B cell (primary cell): ENCODE measurements around the gene PINLYP. TPM values are rescaled to one million over a fixed set of nuclear protein-coding genes. Genes with fewer than 3 reads are reported as not detected.
A peak's percentile ranks its signal among the peaks of the same experiment; 100 is the strongest.

Experiments used
- ATAC-seq: fragments of 200-7000 bp; cut with Tn5 transposase; one replicate; pipeline ENCODE4 v1.10.0; 2021; ENCODE audit warnings: low read depth, mild to moderate bottlenecking, moderate number of reproducible peaks, moderate library complexity
- CTCF ChIA-PET: fragments of 350-600 bp; sonication (Branson Sonifier 250); formaldehyde crosslinking; loops from one replicate; lab custom pipeline; 2021; ENCODE audit warnings: antibody characterized with exemption, inconsistent platforms; lab: Charles Lee
- POLR2A ChIA-PET: fragments of 350-600 bp; sonication (Branson Sonifier 250); formaldehyde crosslinking; loops from one replicate; lab custom pipeline; 2021; ENCODE audit warnings: antibody characterized with exemption; lab: Charles Lee
- DNase-seq: peaks from one replicate; pipeline ENCODE4 v3.0.0; 2013
- H2AFZ ChIP-seq: 2 replicates; pipeline ENCODE4 v1.6.1; 2012; ENCODE audit warnings: mild to moderate bottlenecking, low read depth, low read length; ENCODE audit not compliant: insufficient read depth, poor library complexity, severe bottlenecking
- H3K27ac ChIP-seq, 2 donors: 1 replicate in 1 of 2; 2 replicates in 1 of 2; pipeline ENCODE4 v1.5.1; 2012 to 2013; ENCODE audit warnings: low read length in 2 of 2, mild to moderate bottlenecking in 2 of 2, moderate library complexity in 1 of 2
- H3K27me3 ChIP-seq, 4 experiments: fragments of 200-600 bp in 1 of 4; sonication (generic) in 1 of 4; replicated peaks in 1 of 4; 1 replicate in 2 of 4; 2 replicates in 2 of 4; pipeline versions ENCODE4 v1.6.1 to v1.7.0; 2013 to 2016; ENCODE audit warnings: low read length in 3 of 4, mild to moderate bottlenecking in 2 of 4, mixed read lengths in 1 of 4, moderate library complexity in 1 of 4; ENCODE audit not compliant: insufficient read depth in 4 of 4, control insufficient read depth in 3 of 4; ENCODE audit errors: control extremely low read depth in 1 of 4
- H3K36me3 ChIP-seq, 2 experiments: replicated peaks in 1 of 2; 1 replicate in 1 of 2; 2 replicates in 1 of 2; pipeline versions ENCODE4 v1.6.1 to v1.7.1; 2013; ENCODE audit warnings: low read length in 1 of 2; ENCODE audit not compliant: insufficient read depth in 2 of 2, control insufficient read depth in 1 of 2; ENCODE audit errors: control extremely low read depth in 1 of 2, extremely low read depth in 1 of 2
- H3K4me1 ChIP-seq, 2 donors: fragments of 200-600 bp in 1 of 2; sonication (generic) in 1 of 2; 1 replicate in 1 of 2; 2 replicates in 1 of 2; pipeline versions ENCODE4 v1.5.1 to v1.6.1; 2013 to 2017; ENCODE audit warnings: low read length in 2 of 2; ENCODE audit not compliant: control insufficient read depth in 2 of 2, insufficient read depth in 2 of 2
- H3K4me2 ChIP-seq: replicated peaks from 2 replicates; pipeline ENCODE3; 2012; ENCODE audit warnings: mild to moderate bottlenecking, low read depth, low read length; ENCODE audit not compliant: poor library complexity, severe bottlenecking
- H3K4me3 ChIP-seq, 5 experiments: fragments of 200-600 bp in 1 of 5; sonication (generic) in 1 of 5; 1 replicate in 3 of 5; 2 replicates in 2 of 5; pipeline versions ENCODE4 v1.5.1 to v1.7.0; 2011 to 2016; ENCODE audit warnings: low read length in 4 of 5, mild to moderate bottlenecking in 4 of 5, low read depth in 2 of 5, control low read depth in 1 of 5, moderate library complexity in 1 of 5; ENCODE audit not compliant: insufficient read depth in 1 of 5; ENCODE audit errors: control extremely low read depth in 1 of 5, extremely low read depth in 1 of 5
- H3K79me2 ChIP-seq: fragments of 200-600 bp; sonication (generic); one replicate; pipeline ENCODE4 v1.6.0; 2016; ENCODE audit warnings: low read length; ENCODE audit not compliant: control insufficient read depth, insufficient read depth
- H3K9ac ChIP-seq: fragments of 200-600 bp; sonication (generic); 2 replicates; pipeline ENCODE4 v1.6.1; 2017; ENCODE audit warnings: mild to moderate bottlenecking, low read length, moderate library complexity
- H3K9me3 ChIP-seq, 3 donors: one replicate each; pipeline versions ENCODE4 v1.6.1 to v1.7.1; 2013; ENCODE audit warnings: low read length in 2 of 3; ENCODE audit not compliant: control insufficient read depth in 2 of 3, insufficient read depth in 1 of 3; ENCODE audit errors: control extremely low read depth in 1 of 3
- H4K20me1 ChIP-seq: 2 replicates; pipeline ENCODE4 v1.6.0; 2012; ENCODE audit warnings: mild to moderate bottlenecking, low read length; ENCODE audit not compliant: insufficient read depth, control insufficient read depth, poor library complexity, severe bottlenecking
- H3K27ac Mint-ChIP-seq: one replicate; pipeline ENCODE4 v1.8.0; 2021; ENCODE audit warnings: mixed read lengths
- H3K27me3 Mint-ChIP-seq: one replicate; pipeline ENCODE4 v1.8.0; 2021; ENCODE audit warnings: mixed read lengths
- H3K4me1 Mint-ChIP-seq: one replicate; pipeline ENCODE4 v1.8.0; 2021; ENCODE audit warnings: mixed read lengths
- H3K4me3 Mint-ChIP-seq: one replicate; pipeline ENCODE4 v1.8.0; 2021; ENCODE audit warnings: mixed read lengths
- H3K9me3 Mint-ChIP-seq: one replicate; pipeline ENCODE4 v1.8.0; 2022; ENCODE audit warnings: mixed read lengths; ENCODE audit not compliant: insufficient read depth
- EZH2 ChIP-seq: IDR thresholded peaks from 2 replicates; pipeline ENCODE4 v1.6.1; 2012; ENCODE audit warnings: borderline replicate concordance, low read depth, mild to moderate bottlenecking, moderate library complexity, low read length; ENCODE audit not compliant: insufficient read depth, poor library complexity, severe bottlenecking
- WGBS: methylation state at CpG from one replicate; pipeline ENCODE4 v1.1.5; 2013; ENCODE audit warnings: missing lambda C conversion rate; ENCODE audit not compliant: insufficient coverage; 5-methylcytosine and 5-hydroxymethylcytosine counted together
- intact Hi-C: fragments of 100-400 bp; cut with micrococcal nuclease; formaldehyde crosslinking; loops from one replicate; pipeline ENCODE4 v1.10.0; 2022
- polyA plus RNA-seq: library from polyadenylated mRNA; depleted of rRNA; stranded (reverse); fragments of >200 nt; gene quantifications from 2 replicates; pipeline ENCODE4 v1.2.3, GENCODE V29; 2012
- total RNA-seq, 2 donors: library from RNA; stranded (reverse); fragments of 120-200 nt in 1 of 2; gene quantifications; 1 replicate in 1 of 2; 2 replicates in 1 of 2; pipeline versions ENCODE4 v1.2.3 to v1.2.4, GENCODE V29; 2013 to 2022
- TF ChIP-seq, protein P1 (sequence below): fragments of 200-600 bp; IDR thresholded peaks from one replicate; pipeline ENCODE4 v1.8.0; 2022; ENCODE audit warnings: antibody characterized with exemption, mild to moderate bottlenecking

PINLYP gene
- total and polyA plus RNA-seq, 2 donors (not counting 1 experiment from before 2014, with no cell fraction given): 2.0 to 2.9 TPM

- H3K4me1 ChIP-seq: peaks cover 14 to 15% of the 10 kb centered on the region in 2 donors
- intact Hi-C loops: no loop called here
- CTCF ChIA-PET: no interaction called here
- TF ChIP-seq EZH2: no peak
- TF ChIP-seq, protein P1, sequence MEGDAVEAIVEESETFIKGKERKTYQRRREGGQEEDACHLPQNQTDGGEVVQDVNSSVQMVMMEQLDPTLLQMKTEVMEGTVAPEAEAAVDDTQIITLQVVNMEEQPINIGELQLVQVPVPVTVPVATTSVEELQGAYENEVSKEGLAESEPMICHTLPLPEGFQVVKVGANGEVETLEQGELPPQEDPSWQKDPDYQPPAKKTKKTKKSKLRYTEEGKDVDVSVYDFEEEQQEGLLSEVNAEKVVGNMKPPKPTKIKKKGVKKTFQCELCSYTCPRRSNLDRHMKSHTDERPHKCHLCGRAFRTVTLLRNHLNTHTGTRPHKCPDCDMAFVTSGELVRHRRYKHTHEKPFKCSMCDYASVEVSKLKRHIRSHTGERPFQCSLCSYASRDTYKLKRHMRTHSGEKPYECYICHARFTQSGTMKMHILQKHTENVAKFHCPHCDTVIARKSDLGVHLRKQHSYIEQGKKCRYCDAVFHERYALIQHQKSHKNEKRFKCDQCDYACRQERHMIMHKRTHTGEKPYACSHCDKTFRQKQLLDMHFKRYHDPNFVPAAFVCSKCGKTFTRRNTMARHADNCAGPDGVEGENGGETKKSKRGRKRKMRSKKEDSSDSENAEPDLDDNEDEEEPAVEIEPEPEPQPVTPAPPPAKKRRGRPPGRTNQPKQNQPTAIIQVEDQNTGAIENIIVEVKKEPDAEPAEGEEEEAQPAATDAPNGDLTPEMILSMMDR: no peak
- ATAC-seq (no peak), DNase-seq (no peak)
- H3K27me3 ChIP-seq: no peaks in the 10 kb centered on the region
- Mint-ChIP-seq H3K4me3 (no peak overlapping the region), H3K9me3 (no peaks in the 10 kb centered on the region), H3K27ac (no peak overlapping the region), H3K4me1 (peaks cover 24% of the 10 kb centered on the region), H3K27me3 (no peaks in the 10 kb centered on the region)
- WGBS: 94% methylated on average over 5 of the region's 6 CpGs
- no peak overlapping the region for H3K27ac ChIP-seq
- no peak overlapping the region for H3K4me2 ChIP-seq
- H3K9me3 ChIP-seq: peaks cover 0 to 4% (median 0%) of the 10 kb centered on the region in 3 donors
- peaks cover 0 to 18% of the 10 kb centered on the region in 2 experiments for H3K36me3 ChIP-seq
- POLR2A ChIA-PET: no interaction called here
- H3K9ac ChIP-seq: no peak overlapping the region
- peaks cover 13% of the 10 kb centered on the region for H4K20me1 ChIP-seq
- no peak overlapping the region for H3K4me3 ChIP-seq
- H2AFZ ChIP-seq: no peak overlapping the region
- H3K79me2 ChIP-seq: peaks cover 41% of the 10 kb centered on the region
Measured at GRCh38 chr19:43616954-43617353, 41.4 kb downstream of the PINLYP start.

DNA sequence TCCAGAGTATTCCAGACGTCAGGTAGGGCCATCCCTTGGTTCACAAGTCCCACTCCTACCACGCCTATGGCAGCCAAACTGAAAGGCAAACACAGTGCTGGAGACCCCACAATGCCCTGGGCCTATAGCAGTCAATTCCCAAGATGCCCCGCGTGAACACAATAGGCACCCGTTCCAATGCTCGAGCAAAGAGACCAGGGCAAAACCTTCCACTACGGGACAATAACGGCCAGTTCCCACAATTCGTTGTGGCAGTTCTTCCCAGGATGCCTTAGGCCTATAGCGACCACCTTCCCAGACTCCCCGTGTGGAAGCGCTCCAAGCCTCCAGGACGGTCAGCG lies 43.3 kb downstream of the PINLYP start:
- DNase-seq: no peak

More for the DNA sequence above, 43.3 kb downstream of the PINLYP start:
- peaks cover 13% of the 10 kb centered on the region for H4K20me1 ChIP-seq
- Mint-ChIP-seq H3K4me1 (peaks cover 24% of the 10 kb centered on the region), H3K27me3 (no peaks in the 10 kb centered on the region), H3K9me3 (no peaks in the 10 kb centered on the region), H3K4me3 (peak overlapping the region; percentile 98), H3K27ac (peak overlapping the region; percentile 99)
- 0% methylated on average over 14 of the region's 14 CpGs for WGBS
- ChIA-PET CTCF (interaction anchor here (0.8 to 1.2 kb wide), 2 partner anchors 24 to 64 kb away, joined by 5 read pairs; no protein-coding TSS in a partner anchor), POLR2A (interaction anchor here (1.2 to 1.3 kb wide), 2 partner anchors 23 to 86 kb away, joined by 3 read pairs; partner anchors contain the start of genes IRGQ, ZNF575 and ZNF576)
- ATAC-seq: peak; percentile 8
- peaks cover 0 to 6% (median 0%) of the 10 kb centered on the region in 3 donors for H3K9me3 ChIP-seq
- H3K79me2 ChIP-seq: peaks cover 28% of the 10 kb centered on the region
- H3K27me3 ChIP-seq: no peaks in the 10 kb centered on the region
- H3K9ac ChIP-seq: peak overlapping the region; percentile 86
- peak overlapping the region; percentile 94 for H2AFZ ChIP-seq
- H3K36me3 ChIP-seq: peaks cover 0 to 4% of the 10 kb centered on the region in 2 experiments
- H3K27ac ChIP-seq: peak overlapping the region; percentile 84 to 88
- intact Hi-C loops: loop anchor here (1.0 to 2.0 kb wide), 7 partner anchors 20 to 155 kb away; partner anchors contain the start of genes CADM4, IRGQ, PINLYP and SMG9
- peak overlapping the region; percentile 51 to 86 (median 80) for H3K4me3 ChIP-seq
- H3K4me1 ChIP-seq: peaks cover 14 to 15% of the 10 kb centered on the region in 2 donors
- H3K4me2 ChIP-seq: peak overlapping the region; percentile 79
- TF ChIP-seq, protein P1: no peak
- TF ChIP-seq EZH2: no peak
